Measurements from ENCODE around the gene C7.
"Not testable (repeated sequence)": the region's sequence is repeated elsewhere in the genome, so short reads cannot be mapped to it uniquely, and the experiment has no call there.

The C7 gene

DNA sequence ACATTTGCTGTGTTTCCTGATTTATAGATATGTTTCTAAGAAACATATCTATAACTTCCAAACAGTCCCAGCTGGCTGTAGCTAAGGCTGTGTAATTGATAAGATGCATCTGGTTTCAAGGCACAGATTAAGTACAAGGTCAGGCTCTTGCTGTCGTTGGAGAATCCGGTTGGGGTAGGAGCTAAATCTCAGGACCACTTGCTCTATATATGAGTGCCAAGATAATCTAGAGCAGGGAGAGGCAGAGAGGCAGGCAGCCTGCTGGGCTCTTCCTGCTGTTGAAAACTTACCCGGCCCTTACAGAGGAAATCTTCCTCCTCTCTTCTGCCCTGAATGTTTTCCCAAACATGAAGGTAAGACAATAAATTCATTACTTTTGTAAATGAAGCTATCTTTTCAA, at the start of gene C7:
Gene C7 (plus strand): TSS at position 234 of the 400 bp plus-strand sequence. CDS start 114 bp downstream, at position 348.
- no peak for DNase-seq (ENCODE audit: low read depth)

DNA sequence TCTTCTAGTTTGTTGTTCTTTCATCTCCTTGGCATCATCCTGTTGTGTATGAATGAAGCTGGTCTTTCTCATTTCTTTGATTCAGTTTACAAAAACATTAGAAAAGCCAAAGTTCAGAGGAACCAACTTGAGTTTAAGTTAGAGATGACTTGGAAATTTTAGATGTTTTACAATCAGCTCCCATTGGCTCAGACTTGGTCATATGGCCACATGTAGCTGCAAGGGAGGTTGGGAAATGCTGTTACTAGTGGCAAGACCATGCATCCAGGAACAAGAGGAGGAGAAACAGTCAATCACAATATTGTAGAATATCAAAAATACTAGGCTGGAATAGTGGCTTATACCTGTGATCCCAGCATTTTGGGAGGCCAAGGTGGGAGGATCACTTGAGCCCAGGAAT, 48.6 kb upstream of the C7 start:
- no peak for DNase-seq (ENCODE audit: low read depth)

DNA sequence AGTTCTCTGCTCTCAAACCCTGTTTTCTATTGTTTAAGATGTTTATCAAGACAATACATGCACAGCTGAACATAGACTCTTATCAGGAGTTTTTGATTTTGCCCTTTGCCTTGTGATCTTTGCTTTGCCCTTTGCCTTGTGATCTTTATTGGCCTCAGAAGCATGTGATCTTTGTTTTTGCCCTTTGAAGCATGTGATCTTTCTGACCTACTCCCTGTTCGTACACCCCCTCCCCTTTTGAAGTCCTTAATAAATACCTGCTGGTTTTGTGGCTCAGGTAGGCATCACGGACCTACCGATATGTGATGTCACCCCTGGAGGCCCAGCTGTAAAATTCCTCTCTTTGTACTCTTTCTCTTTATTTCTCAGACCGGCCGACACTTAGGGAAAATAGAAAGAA, 44.3 kb upstream of the C7 start:
- DNase-seq (ENCODE audit: low read depth), result not testable (repeated sequence)

DNA sequence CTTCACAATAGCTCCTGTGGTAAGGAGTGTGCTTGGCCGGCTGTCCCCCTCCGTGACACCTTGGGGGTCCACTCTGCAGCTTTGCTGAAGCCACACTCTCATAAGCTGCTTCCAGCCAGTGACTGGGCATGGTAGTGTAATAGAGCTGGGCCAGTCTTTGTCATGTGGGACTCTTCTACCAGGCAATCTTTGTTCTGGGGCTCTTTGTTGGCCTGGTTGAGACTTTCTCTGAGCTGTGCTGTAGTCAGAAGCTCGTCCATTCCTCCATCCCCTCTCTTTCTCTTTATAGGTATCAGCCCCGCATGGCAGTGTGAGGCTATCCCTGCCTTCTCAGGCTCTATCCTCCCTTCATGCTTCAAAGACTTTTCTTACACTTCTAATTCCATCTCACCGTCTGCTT, 42.5 kb upstream of the C7 start:
- no peak for DNase-seq (ENCODE audit: low read depth)

DNA sequence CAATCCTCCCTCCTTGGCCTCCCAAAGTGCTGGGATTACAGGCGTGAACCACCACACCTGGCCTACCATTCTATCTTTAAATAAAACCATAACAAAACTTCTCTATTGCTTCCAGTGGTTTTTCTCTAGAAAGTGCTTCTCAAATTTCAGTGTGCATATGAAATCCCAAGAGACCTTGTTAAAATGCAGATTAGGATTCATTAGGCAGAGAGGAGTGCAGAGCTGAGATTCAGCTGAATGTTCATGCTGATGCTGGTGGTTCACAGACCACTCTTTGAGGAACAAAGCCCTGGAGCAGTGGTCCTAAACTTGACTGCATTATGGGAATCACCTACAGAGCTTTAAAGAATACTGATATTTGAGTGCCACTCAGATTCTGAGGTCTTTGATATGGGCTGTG, 39.9 kb upstream of the C7 start:
- no peak for DNase-seq (ENCODE audit: low read depth)

DNA sequence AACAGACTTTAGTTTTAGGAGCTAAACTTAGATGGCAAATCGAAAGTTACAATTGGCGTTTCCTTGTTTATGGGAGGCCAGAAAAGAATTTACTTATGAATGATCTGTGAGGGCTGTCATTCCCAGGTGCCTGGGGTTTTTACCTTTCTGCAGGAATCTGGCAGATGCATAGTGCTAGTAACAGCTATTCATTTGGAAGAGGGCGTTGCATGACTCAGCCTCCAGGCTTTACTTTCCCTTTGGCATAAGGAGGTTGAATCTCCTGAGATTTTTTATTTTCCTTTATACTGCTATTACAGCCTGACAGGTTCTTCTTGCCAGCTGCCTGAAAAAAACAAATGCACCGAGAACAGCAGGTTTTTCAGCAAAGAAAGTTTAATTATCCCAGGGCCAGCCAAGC, 38.1 kb upstream of the C7 start:
- DNase-seq (ENCODE audit: low read depth), result no peak

DNA sequence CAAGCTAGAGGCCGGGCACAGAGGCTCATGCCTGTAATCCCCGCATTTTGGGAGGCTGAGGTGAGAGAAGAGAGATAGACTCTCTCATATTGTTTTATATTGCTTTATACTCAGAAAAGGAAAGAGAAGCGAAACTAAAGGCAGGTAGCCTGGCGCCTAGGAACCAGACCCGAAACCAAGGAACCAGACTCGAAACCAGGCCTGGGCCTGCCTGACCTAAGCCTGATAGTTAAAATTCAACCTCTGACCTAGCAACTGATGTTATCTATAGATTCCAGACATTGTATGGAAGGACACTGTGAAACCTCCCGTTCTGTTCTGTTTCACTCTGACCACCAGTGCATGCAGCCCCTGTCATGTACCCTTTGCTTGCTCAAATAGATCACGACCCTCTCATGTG, 37.0 kb upstream of the C7 start:
- DNase-seq (ENCODE audit: low read depth), result not testable (repeated sequence)

DNA sequence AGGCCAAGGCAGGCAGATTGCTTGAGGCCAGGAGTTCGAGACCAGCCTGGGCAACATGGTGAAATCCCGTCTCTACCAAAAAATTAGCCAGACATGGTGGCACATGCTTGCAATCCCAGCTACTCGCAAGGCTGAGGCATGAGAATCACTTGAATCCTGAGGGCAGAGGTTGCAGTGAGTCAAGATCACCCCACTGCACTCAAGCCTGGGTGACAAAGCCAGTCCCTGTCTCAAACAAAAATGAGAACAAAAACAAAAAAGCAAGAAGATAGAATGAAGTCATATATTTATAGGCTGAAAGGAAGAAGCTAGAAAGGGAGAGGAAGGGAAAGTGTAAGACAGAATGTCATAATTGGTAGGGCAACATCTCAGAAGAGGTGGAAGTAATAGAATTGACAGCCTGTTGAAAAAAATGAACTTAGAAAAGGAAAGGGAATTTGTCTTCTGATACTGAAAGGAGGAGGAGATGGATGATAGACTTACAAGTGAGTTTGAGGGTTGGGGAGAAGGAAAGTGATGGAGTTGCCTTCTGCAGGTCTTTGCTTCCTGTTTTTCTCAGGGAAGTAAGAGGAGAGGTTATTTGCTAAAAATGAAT, 35.9 kb upstream of the C7 start:
- no peak for DNase-seq (ENCODE audit: low read depth)

DNA sequence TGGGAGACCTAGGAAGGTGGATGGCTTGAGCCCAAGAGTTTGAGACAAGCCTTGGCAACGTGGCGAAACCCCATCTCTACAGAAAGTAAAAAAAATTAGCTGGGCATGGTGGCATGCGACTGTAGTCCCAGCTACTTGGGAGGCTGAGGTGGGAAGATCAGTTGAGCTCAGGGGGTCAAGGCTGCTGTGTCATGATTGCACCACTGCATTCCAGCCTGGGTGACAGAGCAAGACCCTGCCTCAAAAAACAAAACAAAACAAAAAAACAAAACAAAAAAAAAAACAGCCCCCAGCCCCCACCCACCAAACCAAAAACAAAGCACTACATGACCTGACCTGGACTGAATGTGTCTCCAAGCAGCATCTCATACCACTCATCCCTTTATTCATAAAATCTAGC, 33.3 kb upstream of the C7 start:
- DNase-seq (ENCODE audit: low read depth), result no peak

DNA sequence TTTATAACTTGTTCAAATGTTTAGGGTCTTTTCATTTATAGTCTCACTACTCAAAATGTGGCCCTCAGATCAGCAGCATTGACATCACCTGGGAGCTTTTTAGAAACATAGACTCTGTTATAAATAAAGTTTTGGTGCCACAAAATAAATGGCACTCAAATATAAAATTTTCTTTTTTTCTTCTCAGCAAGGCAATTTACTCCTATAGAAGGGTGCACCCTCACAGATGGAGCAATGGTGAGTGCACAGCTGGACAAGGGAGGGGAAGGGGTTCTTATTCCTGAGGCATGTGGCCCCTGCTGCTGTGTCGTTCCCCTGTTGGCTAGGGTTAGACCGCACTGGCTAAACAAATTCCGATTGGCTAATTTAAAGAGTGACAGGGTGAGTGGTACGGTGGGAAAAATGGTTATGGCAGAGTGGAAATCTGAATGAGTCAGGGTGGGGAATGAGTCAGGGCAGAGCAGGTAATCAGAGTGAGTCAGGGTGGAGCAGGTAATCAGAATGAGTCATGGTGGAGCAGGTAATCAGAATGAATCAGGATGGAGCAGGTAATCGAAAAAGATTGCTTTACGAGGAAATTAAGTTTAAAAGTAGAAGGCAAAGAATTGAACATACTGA, 31.8 kb upstream of the C7 start:
- no peak for DNase-seq (ENCODE audit: low read depth)

DNA sequence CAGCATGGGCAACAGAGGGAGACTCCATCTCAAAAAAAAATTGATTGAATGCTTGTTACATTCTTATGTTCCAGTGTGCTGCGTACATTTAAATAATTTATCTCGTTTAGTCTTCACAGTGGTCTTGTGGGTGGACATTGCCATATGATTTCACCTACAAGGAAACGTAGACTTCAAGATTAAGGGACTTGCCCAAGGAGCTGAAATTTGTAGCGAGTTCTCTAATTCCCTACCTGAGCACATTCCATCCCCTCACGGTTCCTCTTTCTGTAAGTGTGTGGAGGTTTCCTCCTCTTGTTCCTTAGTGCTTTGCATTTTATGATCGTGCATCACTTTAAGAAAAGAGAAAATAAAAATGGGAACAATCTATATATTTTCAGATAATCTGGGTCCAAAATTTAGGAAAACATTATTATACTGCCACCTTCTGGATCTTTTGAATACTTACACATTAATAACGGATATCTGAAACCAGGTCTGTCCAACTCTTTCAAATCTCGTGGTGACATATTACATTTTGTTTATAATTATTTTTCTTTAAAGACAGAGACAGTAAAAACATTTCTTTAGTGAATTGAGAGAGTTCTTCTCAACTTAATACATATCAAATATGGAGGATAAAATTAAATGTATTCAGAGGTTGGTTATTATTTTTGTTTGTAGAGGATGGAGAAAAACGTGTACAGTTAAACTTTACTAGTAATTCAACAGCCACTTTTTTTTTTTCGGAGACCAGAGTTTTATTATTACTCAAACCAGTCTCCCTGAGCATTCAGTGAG, 29.9 kb upstream of the C7 start:
- no peak for DNase-seq (ENCODE audit: low read depth)

DNA sequence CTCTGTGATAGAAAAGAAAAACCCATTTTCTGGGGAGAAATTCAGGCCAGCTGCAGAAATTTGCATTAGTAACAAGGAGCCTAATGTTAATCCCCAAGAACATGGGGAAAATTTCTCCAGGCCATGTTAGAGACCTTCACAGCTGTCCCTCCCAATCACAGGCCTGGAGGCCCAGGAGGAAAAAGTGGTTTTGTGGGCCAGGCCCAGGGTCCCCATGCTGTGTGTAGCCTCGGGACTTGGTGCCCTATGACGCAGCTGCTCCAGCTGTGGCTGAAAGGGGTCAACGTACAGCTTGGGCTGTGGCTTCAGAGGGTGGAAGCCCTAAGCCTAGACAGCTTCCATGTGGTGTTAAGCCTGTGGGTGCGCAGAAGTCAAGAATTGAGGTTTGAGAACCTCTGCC, 27.0 kb upstream of the C7 start:
- no peak for DNase-seq (ENCODE audit: low read depth)

DNA sequence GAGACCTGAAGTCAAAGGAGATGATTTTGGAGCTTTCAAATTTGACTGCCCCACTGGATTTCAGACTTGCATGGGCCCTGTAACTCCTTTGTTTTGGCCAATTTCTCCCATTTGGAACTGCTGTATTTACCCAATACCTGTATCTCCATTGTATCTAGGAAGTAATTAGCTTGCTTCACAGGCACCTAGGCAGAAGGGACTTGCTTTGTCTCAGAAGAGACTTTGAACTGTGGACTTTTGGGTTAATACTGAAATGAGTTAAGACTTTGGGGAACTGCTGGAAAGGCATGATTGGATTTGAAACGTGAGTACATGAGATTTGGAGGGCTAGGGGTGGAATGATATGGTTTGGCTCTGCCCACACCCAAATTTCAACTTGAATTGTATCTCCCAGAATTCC, 26.2 kb upstream of the C7 start:
- not testable (repeated sequence) for DNase-seq (ENCODE audit: low read depth)

DNA sequence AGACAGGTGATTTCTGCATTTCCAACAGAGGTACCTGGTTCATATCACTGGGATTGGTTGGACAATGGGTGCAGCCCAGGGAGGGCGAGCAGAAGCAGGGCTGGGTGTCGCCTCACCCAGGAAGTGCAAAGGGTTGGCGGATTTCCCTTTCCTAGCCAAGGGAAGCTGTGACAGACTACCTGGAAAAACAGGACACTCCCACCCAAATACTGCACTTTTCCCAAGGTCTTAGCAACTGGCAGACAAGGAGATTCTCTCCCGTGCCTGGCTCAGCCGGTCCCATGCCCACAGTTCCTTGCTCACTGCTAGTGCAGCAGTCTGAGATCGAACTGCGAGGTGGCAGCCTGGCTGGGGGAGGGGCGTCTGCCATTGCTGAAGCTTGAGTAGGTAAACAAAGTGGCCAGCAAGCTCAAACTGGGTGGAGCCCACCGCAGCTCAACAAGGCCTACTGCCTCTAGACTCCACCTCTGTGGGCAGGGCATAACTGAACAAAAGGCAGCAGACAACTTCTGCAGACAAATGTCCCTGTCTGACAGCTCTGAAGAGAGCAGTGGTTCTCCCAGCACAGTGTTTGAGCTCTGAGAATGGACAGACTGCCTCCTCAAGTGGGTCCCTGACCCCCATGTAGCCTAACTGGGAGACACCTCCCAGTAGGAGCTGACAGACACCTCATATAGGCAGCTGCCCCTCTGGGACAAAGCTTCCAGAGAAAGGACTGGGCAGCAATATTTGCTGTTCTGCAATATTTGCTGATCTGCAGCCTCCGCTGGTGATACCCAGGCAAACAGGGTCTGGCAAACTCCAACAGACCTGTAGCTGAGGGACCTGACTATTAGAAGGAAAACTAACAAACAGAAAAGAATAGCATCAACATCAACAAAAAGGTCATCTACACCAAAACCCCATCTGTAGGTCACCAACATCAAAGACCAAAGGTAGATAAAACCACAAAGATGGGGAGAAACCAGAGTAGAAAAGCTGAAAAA, 13.6 kb upstream of the C7 start:
- not testable (repeated sequence) for DNase-seq (ENCODE audit: low read depth)

DNA sequence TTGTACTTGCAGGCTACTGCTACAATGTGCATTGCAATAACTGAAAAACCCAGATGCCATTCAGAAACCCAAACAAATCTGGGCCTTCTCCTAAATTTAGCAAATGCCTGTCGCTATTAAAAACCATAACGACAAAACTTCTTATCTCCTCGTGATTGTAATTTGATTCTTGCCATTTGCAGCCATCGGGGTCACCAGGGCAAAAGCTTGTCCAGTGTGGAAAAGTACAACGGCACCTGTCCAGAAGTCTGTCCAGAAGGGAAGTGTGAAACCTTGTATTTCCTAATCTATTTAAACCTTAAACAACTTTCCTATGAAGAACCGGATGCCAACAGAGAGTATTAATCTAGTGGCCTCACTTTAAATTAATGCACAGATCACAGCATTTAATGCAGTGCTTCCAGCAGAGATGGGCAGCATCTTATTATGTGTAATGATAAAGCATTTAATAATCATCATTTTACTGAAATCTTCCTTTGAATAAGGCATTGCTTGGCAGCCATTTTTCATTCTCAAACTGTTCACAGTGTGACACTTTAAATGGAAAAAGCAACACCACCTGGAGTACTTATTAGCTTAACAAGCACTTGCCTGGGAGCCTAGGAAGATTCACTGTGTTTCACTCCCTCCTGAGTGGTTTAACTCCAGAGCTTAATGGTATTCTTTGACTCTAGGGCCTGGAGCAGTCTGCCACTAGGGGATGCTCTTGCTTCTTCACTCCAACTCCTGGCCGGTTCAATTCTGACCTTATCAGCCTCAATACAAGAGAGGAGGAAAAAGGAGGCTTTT, 4.9 kb upstream of the C7 start:
- DNase-seq (ENCODE audit: low read depth), result no peak

DNA sequence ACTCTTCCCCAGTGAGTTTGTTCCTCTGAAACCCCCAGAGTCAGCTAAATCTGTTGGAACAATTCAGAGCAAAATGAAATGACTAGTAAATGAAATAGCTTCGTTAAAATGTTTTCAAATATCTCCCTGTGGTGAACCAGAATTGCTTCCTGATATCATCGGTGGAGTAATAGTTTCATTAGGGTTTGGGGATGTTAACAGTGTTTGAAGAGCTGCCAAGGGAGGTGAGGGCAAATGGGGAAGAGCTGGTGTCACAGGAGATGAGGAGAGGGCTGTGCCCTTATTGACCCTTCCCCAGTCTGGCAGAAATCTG, 4.3 kb upstream of the C7 start:
- no peak for DNase-seq (ENCODE audit: low read depth)

DNA sequence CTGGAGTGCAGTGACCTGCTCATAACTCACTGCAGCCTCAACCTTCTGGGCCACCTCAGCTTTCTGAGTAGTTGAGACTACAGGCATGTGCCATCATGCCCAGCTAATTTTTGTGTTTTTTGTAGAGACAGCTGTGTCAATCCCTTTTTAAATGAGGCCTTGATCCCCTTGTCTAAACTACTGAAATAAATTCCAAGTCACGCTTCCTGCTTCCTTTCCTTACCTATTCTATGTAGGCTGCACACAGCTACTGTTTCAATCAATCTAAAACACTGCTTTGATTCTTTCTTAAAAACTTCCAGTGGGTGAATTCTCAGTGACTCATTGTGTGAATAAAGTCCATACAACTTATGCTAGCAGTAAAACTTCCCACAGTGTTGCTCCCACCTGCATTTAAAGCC, 2.9 kb upstream of the C7 start:
- DNase-seq (ENCODE audit: low read depth), result no peak

DNA sequence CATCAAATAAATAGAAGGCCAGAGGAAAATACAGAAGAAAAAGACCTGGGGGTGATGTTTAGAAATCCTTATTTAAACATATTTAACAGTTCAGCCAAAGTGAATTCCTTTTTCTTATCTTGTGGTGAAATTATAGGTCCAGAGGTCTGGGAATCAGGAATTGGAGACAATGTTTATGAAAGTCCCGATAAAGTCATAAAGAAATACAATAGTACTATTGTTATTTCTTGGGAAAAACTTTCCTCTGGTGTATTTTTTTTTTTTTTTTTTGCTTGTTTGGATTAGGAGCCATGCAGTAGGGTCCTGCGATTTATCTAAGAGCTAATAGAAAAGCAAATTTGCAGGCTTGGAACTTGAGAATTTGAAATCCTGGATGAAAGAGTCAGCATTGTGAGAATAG, 426 bp downstream of the C7 start:
- DNase-seq (ENCODE audit: low read depth), result no peak

DNA sequence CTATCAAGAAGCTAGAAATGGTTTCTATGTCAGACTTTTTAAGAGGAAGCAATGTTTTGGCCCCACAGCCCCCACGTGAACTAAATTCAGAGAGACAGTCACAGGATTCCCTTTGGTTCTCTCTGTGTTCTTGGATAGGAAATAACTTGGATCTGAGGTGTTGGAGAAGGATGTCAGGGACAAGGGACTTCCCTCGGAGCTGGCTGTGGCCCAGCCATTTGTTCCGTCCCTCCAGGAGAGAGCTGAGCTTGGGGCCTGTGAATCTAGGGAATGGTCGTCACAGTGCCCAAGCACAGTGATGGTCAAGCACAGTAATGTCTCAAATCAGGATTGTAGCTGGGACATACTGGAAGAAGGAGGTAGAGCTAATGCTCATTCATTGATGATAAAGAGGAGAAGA, 2.0 kb downstream of the C7 start:
- DNase-seq (ENCODE audit: low read depth), result no peak

DNA sequence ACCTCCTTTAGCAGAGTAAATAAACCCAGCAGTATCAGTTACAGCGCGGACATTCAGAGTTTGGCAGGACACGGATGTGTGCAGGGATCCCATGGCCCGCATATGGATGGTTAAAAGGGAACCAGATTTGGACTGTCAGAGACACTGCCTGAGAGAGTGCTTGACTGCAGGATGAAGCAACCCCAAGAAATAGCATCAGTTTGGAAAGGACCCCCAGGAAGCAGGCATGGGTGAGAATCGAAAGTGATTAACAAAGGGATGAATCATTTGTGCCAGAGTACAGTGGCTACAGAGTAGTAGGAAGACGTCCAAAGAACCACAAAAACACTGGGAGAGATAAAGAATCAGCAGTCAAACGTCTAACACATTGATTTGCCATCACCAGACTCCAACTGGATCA, 5.5 kb downstream of the C7 start:
- no peak for DNase-seq (ENCODE audit: low read depth)

DNA sequence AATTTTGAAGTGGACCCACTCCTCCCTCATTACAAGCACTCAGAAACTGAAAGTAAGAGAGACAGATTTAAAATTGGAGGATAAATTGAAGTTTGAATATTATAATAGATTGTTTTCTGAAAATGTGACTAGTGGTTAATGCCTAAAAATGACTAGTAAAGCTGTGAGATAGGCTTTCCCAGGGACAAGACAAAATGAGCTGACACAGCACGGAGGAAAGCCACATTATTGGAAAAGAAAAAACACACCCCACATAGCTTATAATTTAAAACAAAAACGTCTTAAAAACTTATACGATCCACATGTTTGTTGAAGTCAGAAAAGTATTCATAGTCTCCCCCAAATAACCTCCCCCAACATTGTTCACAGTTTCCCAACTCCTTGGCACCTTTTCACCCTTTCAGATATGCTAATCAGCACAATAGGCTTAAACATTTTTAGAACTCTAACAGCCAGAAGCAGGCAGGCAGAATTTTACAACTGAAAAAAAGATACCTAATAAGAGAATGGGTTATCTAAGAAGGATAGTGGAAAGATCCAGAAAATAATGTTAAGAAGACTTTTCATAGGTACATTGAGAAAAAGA, 6.1 kb downstream of the C7 start:
- DNase-seq (ENCODE audit: low read depth), result no peak
